ENCODE measurements around the gene GPAT3. TPM values are rescaled to one million over a fixed set of nuclear protein-coding genes. Genes with fewer than 3 reads are reported as not detected.

GPAT3 gene
- total and polyA plus RNA-seq, 2 of the 8 experiments (the other 6 are each of a cell fraction or from before 2014, with no cell fraction given) = 0.23 to 2.0 TPM

GRCh38 chr4:83535520-83536361 lies at the start of gene GPAT3 (continued):
- TF ChIP-seq KDM4A (IDR thresholded peaks at IDR 0.05; ENCODE audit: low read depth, low read length, severe bottlenecking) (peak; percentile 73), TAF7 (optimal IDR thresholded peaks at IDR 0.05; ENCODE audit: borderline replicate concordance, low read depth, low read length) (no peak), CREB1 (IDR thresholded peaks at IDR 0.05) (no peak), TBP (IDR thresholded peaks at IDR 0.05; ENCODE audit: low read depth, low read length) (no peak; the same call in 1 of the 2 replicates), MAFK (IDR thresholded peaks at IDR 0.05; ENCODE audit: low read depth, low read length) (no peak), FOSL1 (IDR thresholded peaks at IDR 0.05; ENCODE audit: insufficient read depth, low read depth, low read length) (no peak), POLR2A (IDR thresholded peaks at IDR 0.05; ENCODE audit: control extremely low read depth in 1 of 2, low read depth in 2 of 2, low read length in 2 of 2) (no peak), KDM5A (IDR thresholded peaks at IDR 0.05; ENCODE audit: low read length) (no peak), HDAC6 (IDR thresholded peaks at IDR 0.05; ENCODE audit: low read depth, low read length) (no peak), KDM1A (IDR thresholded peaks at IDR 0.05; ENCODE audit: borderline replicate concordance, low read length) (no peak), E2F6 (IDR thresholded peaks at IDR 0.05) (no peak), EZH2 (IDR thresholded peaks at IDR 0.05; ENCODE audit: low read depth, low read length, severe bottlenecking) (peak; percentile 56), BRCA1 (IDR thresholded peaks at IDR 0.05; ENCODE audit: low read depth, low read length) (no peak), JUND (IDR thresholded peaks at IDR 0.05; ENCODE audit: low read length) (peak; percentile 64; the same call in 1 of the 2 replicates), MAX (IDR thresholded peaks at IDR 0.05) (peak; percentile 47; the same call in 1 of the 2 replicates)
- TF ChIP-seq, protein P1, sequence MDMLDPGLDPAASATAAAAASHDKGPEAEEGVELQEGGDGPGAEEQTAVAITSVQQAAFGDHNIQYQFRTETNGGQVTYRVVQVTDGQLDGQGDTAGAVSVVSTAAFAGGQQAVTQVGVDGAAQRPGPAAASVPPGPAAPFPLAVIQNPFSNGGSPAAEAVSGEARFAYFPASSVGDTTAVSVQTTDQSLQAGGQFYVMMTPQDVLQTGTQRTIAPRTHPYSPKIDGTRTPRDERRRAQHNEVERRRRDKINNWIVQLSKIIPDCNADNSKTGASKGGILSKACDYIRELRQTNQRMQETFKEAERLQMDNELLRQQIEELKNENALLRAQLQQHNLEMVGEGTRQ (IDR thresholded peaks at IDR 0.05; ENCODE audit: low read length) = no peak

All from H1 (cell line).